ENCODE results near the gene ESYT3. TPM values are rescaled to one million over a fixed set of nuclear protein-coding genes. Genes with fewer than 3 reads are reported as not detected.
"Not testable (repeated sequence)": the region's sequence is repeated elsewhere in the genome, so short reads cannot be mapped to it uniquely, and the experiment has no call there.

The ESYT3 gene
- total and polyA plus RNA-seq, 2 of the 8 experiments (the other 6 are each of a cell fraction or from before 2014, with no cell fraction given), result 4.4 to 7.3 TPM

DNA sequence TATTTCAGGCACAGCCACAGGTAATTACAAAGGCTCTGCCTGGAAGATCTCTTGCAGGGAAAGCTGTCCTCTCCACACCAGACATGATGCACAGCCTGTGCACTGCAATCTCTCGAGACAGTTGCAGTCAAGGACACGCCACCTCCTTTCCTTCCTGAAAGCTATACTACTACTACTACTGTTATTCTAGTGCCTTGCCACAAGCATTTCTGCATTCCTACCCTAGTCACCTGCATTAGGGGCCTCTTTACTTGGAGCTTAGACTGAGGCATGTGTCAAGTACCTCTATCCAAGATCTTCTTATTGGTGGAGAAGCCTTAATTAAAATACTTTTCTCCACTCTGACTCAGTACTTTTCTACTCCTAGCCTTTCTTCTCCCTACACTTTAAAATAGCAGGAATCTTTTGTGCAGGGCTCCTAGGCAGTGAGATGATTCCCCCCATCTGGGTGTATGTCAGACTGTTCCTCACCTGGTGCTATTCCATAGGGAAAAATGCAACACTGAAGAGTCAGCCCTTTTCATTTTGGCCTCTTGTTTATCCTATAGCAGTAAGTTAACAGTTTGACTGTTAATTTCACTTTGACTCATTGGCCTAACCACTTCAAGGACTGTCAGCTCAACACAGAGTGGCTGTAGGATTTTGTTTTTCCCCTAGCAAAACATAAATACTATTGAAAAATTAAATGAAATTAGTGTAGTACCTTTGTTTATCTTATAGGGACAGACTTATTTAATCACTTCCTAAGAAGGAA, 78.9 kb downstream of the ESYT3 start (continued):
- TF ChIP-seq ZNF274 (IDR thresholded peaks at IDR 0.05; ENCODE audit: borderline replicate concordance, extremely low read depth, low read length) (no peak), SIX5 (IDR thresholded peaks at IDR 0.05; ENCODE audit: low read depth, low read length) (no peak), RBBP5 (IDR thresholded peaks at IDR 0.05; ENCODE audit: borderline replicate concordance, low read depth, low read length) (no peak), SP1 (IDR thresholded peaks at IDR 0.05; ENCODE audit: low read depth, low read length) (no peak), GABPA (IDR thresholded peaks at IDR 0.05; ENCODE audit: borderline replicate concordance, insufficient read depth, low read length) (no peak)
- TF ChIP-seq, protein P1, sequence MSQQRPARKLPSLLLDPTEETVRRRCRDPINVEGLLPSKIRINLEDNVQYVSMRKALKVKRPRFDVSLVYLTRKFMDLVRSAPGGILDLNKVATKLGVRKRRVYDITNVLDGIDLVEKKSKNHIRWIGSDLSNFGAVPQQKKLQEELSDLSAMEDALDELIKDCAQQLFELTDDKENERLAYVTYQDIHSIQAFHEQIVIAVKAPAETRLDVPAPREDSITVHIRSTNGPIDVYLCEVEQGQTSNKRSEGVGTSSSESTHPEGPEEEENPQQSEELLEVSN (IDR thresholded peaks at IDR 0.05), result no peak
- TF ChIP-seq, protein P2, sequence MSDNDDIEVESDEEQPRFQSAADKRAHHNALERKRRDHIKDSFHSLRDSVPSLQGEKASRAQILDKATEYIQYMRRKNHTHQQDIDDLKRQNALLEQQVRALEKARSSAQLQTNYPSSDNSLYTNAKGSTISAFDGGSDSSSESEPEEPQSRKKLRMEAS (IDR thresholded peaks at IDR 0.05), result no peak

DNA sequence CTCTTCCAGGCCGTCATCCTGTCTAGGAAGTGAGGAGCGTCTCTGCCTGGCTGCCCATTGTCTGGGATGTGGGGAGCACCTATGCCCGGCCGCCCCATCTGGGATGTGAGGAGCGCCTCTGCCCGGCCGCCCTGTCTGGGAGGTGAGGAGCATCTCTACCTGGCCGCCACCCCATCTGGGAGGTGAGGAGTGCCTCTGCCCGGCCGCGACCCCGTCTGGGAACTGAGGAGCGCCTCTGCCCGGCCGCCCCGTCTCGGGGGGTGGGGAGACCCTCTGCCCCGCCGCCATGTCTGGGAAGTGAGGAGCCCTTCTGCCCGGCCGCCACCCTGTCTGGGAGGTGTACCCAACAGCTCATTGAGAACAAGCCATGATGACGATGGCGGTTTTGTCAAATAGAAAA, 87.0 kb downstream of the ESYT3 start:
- peaks cover 7 to 27% of the 10 kb centered on the region in 2 experiments; a peak in 3 of 4 replicates for H3K9me3 ChIP-seq (ENCODE audit: insufficient read depth in 2 of 2, low read depth in 1 of 2, low read length in 1 of 2)
- FAIRE-seq; H3K23me2 ChIP-seq (ENCODE audit: low read depth, low read length); H3K79me2 ChIP-seq (ENCODE audit: control insufficient read depth in 1 of 2, insufficient read depth in 2 of 2, low read length in 2 of 2); H3K4me2 ChIP-seq (ENCODE audit: insufficient read depth in 1 of 2, low read depth in 2 of 2, low read length in 2 of 2); H2BK5ac ChIP-seq (ENCODE audit: low read depth, low read length); H3K23ac ChIP-seq (ENCODE audit: insufficient read length); H3K4me1 ChIP-seq (replicated peaks in 1 of 4; ENCODE audit: control insufficient read depth in 3 of 4, insufficient read depth in 4 of 4, low read length in 3 of 4); H2BK15ac ChIP-seq (ENCODE audit: low read length); H3K27me3 ChIP-seq (replicated peaks in 1 of 4; ENCODE audit: control insufficient read depth in 3 of 4, extremely low read depth in 1 of 4, insufficient read depth in 3 of 4, low read length in 3 of 4); H3K27ac ChIP-seq (ENCODE audit: low read depth, low read length); H2AK5ac ChIP-seq (ENCODE audit: low read depth, low read length); H3K4me3 ChIP-seq (ENCODE audit: extremely low read depth in 1 of 4, insufficient read depth in 2 of 4, low read depth in 3 of 4, low read length in 4 of 4); H4K8ac ChIP-seq (ENCODE audit: extremely low read depth, insufficient read depth, low read length); H3K9ac ChIP-seq (replicated peaks in 1 of 4; ENCODE audit: extremely low read depth in 1 of 4, low read depth in 3 of 4, low read length in 3 of 4); H4K20me1 ChIP-seq (replicated peaks in 1 of 2; ENCODE audit: control insufficient read depth in 1 of 2, insufficient read depth in 2 of 2, low read length in 2 of 2); H2AFZ ChIP-seq (ENCODE audit: low read length); H2BK120ac ChIP-seq (replicated peaks; ENCODE audit: low read depth, low read length); DNase-seq (ENCODE audit: low read depth in 1 of 2, low spot score in 2 of 2); H3K18ac ChIP-seq (ENCODE audit: extremely low read depth, low read length); H3K14ac ChIP-seq (ENCODE audit: insufficient read length); H2BK12ac ChIP-seq (ENCODE audit: low read depth, low read length); H2BK20ac ChIP-seq (ENCODE audit: low read length); H4K5ac ChIP-seq (ENCODE audit: insufficient read length, low read depth, low read length); POLR2A ChIA-PET (ENCODE audit: partially characterized antibody); H4K91ac ChIP-seq (replicated peaks; ENCODE audit: insufficient read length, low read length); CTCF ChIA-PET (ENCODE audit: partially characterized antibody); H3K56ac ChIP-seq (replicated peaks; ENCODE audit: insufficient read length, low read depth, low read length); H3K79me1 ChIP-seq (ENCODE audit: low read depth, low read length); H3K4ac ChIP-seq (replicated peaks; ENCODE audit: insufficient read length, low read depth, low read length): not testable (repeated sequence)
- 90% methylated on average over 15 of the region's 23 CpGs; no CpG with 5 or more reads in 1 of the 2 experiments for WGBS, 2 experiments (ENCODE audit: extremely low coverage in 1 of 2, insufficient coverage in 1 of 2, insufficient read length in 1 of 2, insufficient replicate concordance in 2 of 2, low coverage in 1 of 2, low lambda C conversion rate in 2 of 2, missing lambda C conversion rate in 1 of 2)
- H3K36me3 ChIP-seq (ENCODE audit: control insufficient read depth in 2 of 4, insufficient read depth in 4 of 4, low read length in 3 of 4), result peaks cover 0 to 27% (median 4%) of the 10 kb centered on the region in 4 experiments; a peak in 3 of 8 replicates

Data from H1 (cell line).